HEK293T (cell line): ENCODE measurements around the gene TAPBPL.
"Not testable (repeated sequence)": the region's sequence is repeated elsewhere in the genome, so short reads cannot be mapped to it uniquely, and the experiment has no call there.

Experiments
- CTCF ChIA-PET: fragments of 350-600 bp; formaldehyde crosslinking; extraction: SDS; loops from one replicate; lab custom pipeline; 2021; ENCODE audit warnings: antibody characterized with exemption, inconsistent platforms; lab: Yijun Ruan, JAX
- POLR2A ChIA-PET: fragments of 350-600 bp; formaldehyde crosslinking; extraction: SDS; loops from one replicate; lab custom pipeline; 2020; ENCODE audit warnings: antibody characterized with exemption, inconsistent platforms; lab: Yijun Ruan, JAX
- DNase-seq: peaks from one replicate; pipeline ENCODE4 v3.0.0; 2012; ENCODE audit warnings: mixed read lengths; ENCODE audit errors: extremely low spot score
- ARNT ChIP-seq: fragments of 450-650 bp; IDR thresholded peaks from 2 replicates; pipeline ENCODE4 v1.6.1; 2017; ENCODE audit warnings: mild to moderate bottlenecking
- BHLHE40 ChIP-seq: fragments of 450-650 bp; IDR thresholded peaks from 2 replicates; pipeline ENCODE4 v1.6.1; 2016; ENCODE audit warnings: mild to moderate bottlenecking, moderate library complexity, borderline replicate concordance
- CTBP1 ChIP-seq: fragments of 450-650 bp; IDR thresholded peaks from 2 replicates; pipeline ENCODE4 v1.6.1; 2016; ENCODE audit warnings: borderline replicate concordance
- ELF4 ChIP-seq: fragments of 450-650 bp; IDR thresholded peaks from 2 replicates; pipeline ENCODE4 v1.6.1; 2017; ENCODE audit warnings: antibody characterized with exemption
- FOXA1 ChIP-seq: fragments of 450-650 bp; IDR thresholded peaks from 2 replicates; pipeline ENCODE4 v1.6.1; 2016; ENCODE audit warnings: mild to moderate bottlenecking
- FOXK2 ChIP-seq: fragments of 450-650 bp; IDR thresholded peaks from 2 replicates; pipeline ENCODE4 v1.6.1; 2016; ENCODE audit warnings: mild to moderate bottlenecking
- FOXM1 ChIP-seq: fragments of 450-650 bp; IDR thresholded peaks from 2 replicates; pipeline ENCODE4 v1.6.1; 2017; ENCODE audit warnings: mild to moderate bottlenecking, borderline replicate concordance
- HDGF ChIP-seq: fragments of 450-650 bp; IDR thresholded peaks from 2 replicates; pipeline ENCODE4 v1.6.1; 2017; ENCODE audit warnings: antibody characterized with exemption, borderline replicate concordance
- L3MBTL2 ChIP-seq: fragments of 450-650 bp; conservative IDR thresholded peaks from 2 replicates; pipeline ENCODE4 v1.6.1; 2016; ENCODE audit warnings: mild to moderate bottlenecking
- LEF1 ChIP-seq: fragments of 450-650 bp; IDR thresholded peaks from 2 replicates; pipeline ENCODE4 v1.6.1; 2017; ENCODE audit warnings: mild to moderate bottlenecking, borderline replicate concordance
- NFRKB ChIP-seq: fragments of 450-650 bp; IDR thresholded peaks from 2 replicates; pipeline ENCODE4 v1.6.1; 2016; ENCODE audit warnings: mild to moderate bottlenecking, moderate library complexity
- PKNOX1 ChIP-seq: fragments of 450-650 bp; IDR thresholded peaks from 2 replicates; pipeline ENCODE4 v1.6.1; 2016
- SP1 ChIP-seq: fragments of 450-650 bp; IDR thresholded peaks from 2 replicates; pipeline ENCODE4 v1.6.1; 2017
- SUZ12 ChIP-seq: fragments of 450-650 bp; IDR thresholded peaks from 2 replicates; pipeline ENCODE4 v1.6.1; 2016; ENCODE audit warnings: mild to moderate bottlenecking
- TARDBP ChIP-seq: fragments of 450-650 bp; IDR thresholded peaks from 2 replicates; pipeline ENCODE4 v1.6.1; 2016
- ZNF384 ChIP-seq: fragments of 450-650 bp; IDR thresholded peaks from 2 replicates; pipeline ENCODE4 v1.6.1; 2016

Gene TAPBPL

GRCh38 chr12:6492838-6493496 lies 41.1 kb downstream of the TAPBPL start, which contains the start of gene MRPL51:
TSS of gene MRPL51 (minus strand) at chr12:6493262. CDS start at chr12:6493136, 126 bp downstream.
- DNase-seq, result peak; percentile 96
- CTCF ChIA-PET, result interaction anchor here (0.8 kb wide), 1 partner anchor 69 kb away, joined by 3 read pairs; no protein-coding TSS in a partner anchor
- peak; percentile 74; the same call in 1 of the 2 replicates for TF ChIP-seq FOXK2
- no peak for TF ChIP-seq BHLHE40
- TF ChIP-seq HDGF, result no peak
- TF ChIP-seq L3MBTL2, result peak; percentile 39
- TF ChIP-seq LEF1, result no peak
- TF ChIP-seq NFRKB, result peak; percentile 49; the same call in 1 of the 2 replicates
- peak; percentile 73 for TF ChIP-seq ELF4
- TF ChIP-seq PKNOX1, result peak; percentile 55
- POLR2A ChIA-PET, result interaction anchor here (0.6 to 5.9 kb wide), 40 partner anchors 8 to 451 kb away, joined by 3 to 52 read pairs (median 4); partner anchors contain the start of genes C12orf57, COPS7A, GAPDH and NOP2

- TF ChIP-seq L3MBTL2 (peak; percentile 92), SUZ12 (no peak), ARNT (no peak), FOXM1 (peak; percentile 97), LEF1 (no peak), HDGF (no peak), NFRKB (no peak), TARDBP (peak; percentile 78; the same call in 1 of the 2 replicates), SP1 (no peak)
- POLR2A ChIA-PET, result interaction anchor here (0.6 to 5.9 kb wide), 44 partner anchors 8 to 450 kb away, joined by 3 to 52 read pairs (median 4); partner anchors contain the start of genes C12orf57, COPS7A, GAPDH and NOP2
- DNase-seq, result peak; percentile 92
- CTCF ChIA-PET, result interaction anchor here (0.8 kb wide), 1 partner anchor 70 kb away, joined by 3 read pairs; no protein-coding TSS in a partner anchor
These were observed 41.8 kb downstream of the TAPBPL start, which contains the start of gene NCAPD2 for GRCh38 chr12:6493497-6494257. TSS of gene NCAPD2 (plus strand) at chr12:6494102. CDS start at chr12:6495099, 997 bp downstream.

GRCh38 chr12:6494258-6494743 lies 42.5 kb downstream of the TAPBPL start:
- POLR2A ChIA-PET, result interaction anchor here (1.1 to 5.9 kb wide), 6 partner anchors 24 to 114 kb away, joined by 3 to 52 read pairs (median 6); partner anchors contain the start of genes GAPDH and VAMP1
- peak; percentile 12 for DNase-seq
- CTCF ChIA-PET, result no interaction called here
- TF ChIP-seq ZNF384 (no peak), FOXK2 (no peak), SP1 (no peak), HDGF (no peak), PKNOX1 (no peak; the same call in 1 of the 2 replicates), L3MBTL2 (no peak), FOXA1 (no peak), LEF1 (no peak), ARNT (no peak), CTBP1 (no peak)

- ChIA-PET CTCF (no interaction called here), POLR2A (interaction anchor here (1.1 to 5.9 kb wide), 6 partner anchors 24 to 114 kb away, joined by 3 to 52 read pairs (median 6); partner anchors contain the start of genes GAPDH and VAMP1)
- no peak for DNase-seq
- no peak for TF ChIP-seq PKNOX1
- no peak for TF ChIP-seq FOXK2
- TF ChIP-seq SUZ12, result no peak
- TF ChIP-seq TARDBP, result no peak
- TF ChIP-seq CTBP1, result no peak
- no peak for TF ChIP-seq FOXA1
- no peak for TF ChIP-seq ZNF384
- TF ChIP-seq ELF4, result no peak
- TF ChIP-seq BHLHE40, result no peak
- no peak for TF ChIP-seq SP1
- TF ChIP-seq FOXM1, result no peak
- TF ChIP-seq ARNT, result no peak
These were observed 43.1 kb downstream of the TAPBPL start for GRCh38 chr12:6494968-6495367.

- ChIA-PET POLR2A (interaction anchor here (5.9 kb wide), 1 partner anchor 38 kb away, joined by 52 read pairs; the partner anchor contains the start of gene GAPDH), CTCF (interaction anchor here (0.6 to 1.0 kb wide), 2 partner anchors 12 to 40 kb away, joined by 3 to 5 read pairs; no protein-coding TSS in a partner anchor)
- not testable (repeated sequence) for DNase-seq
These were observed 45.4 kb downstream of the TAPBPL start for GRCh38 chr12:6497291-6497690.
